ENCODE results near the gene LYZL4.

LYZL4 gene

DNA sequence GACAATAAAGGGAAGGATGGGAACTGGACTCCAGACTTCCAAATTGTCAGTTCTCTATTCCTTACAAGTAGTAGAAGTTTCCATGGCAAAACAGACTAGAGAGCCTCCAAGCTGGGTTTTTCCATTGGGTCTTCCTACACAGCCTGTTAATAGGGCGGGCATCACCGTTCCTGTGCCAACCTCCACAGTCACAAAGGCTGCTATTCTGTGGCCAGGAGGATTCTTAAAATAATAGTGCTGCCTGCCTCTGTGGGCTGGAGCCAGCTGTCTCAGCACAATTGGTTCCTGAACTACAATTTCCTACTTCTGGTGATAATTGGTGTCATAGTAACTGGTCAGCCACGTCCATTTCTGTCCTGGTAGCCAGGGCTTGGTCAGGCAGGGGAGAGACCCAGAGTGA is 38.6 kb downstream of the LYZL4 start:
- H3K4me3 Mint-ChIP-seq = no peak overlapping the region
- peaks cover 1% of the 10 kb centered on the region for H3K36me3 Mint-ChIP-seq
- H3K9me3 Mint-ChIP-seq = peaks cover 5% of the 10 kb centered on the region
- H3K4me1 Mint-ChIP-seq = no peaks in the 10 kb centered on the region
- H3K27me3 Mint-ChIP-seq = peaks cover 13% of the 10 kb centered on the region
- H3K27ac Mint-ChIP-seq = no peak overlapping the region
- ATAC-seq (ENCODE audit: low read depth) = no peak
- DNase-seq (ENCODE audit: low spot score in 2 of 2) = no peak

GRCh38 chr3:42369832-42370231 is 40.6 kb downstream of the LYZL4 start:
- H3K27ac Mint-ChIP-seq = peak overlapping the region; percentile 88
- ATAC-seq (ENCODE audit: low read depth) (no peak), DNase-seq (ENCODE audit: low spot score in 2 of 2) (no peak)
- no peak overlapping the region for H3K4me3 Mint-ChIP-seq
- peaks cover 6% of the 10 kb centered on the region for H3K9me3 Mint-ChIP-seq
- H3K27me3 Mint-ChIP-seq = peaks cover 13% of the 10 kb centered on the region
- no peaks in the 10 kb centered on the region for H3K4me1 Mint-ChIP-seq
- peaks cover 6% of the 10 kb centered on the region for H3K36me3 Mint-ChIP-seq

DNA sequence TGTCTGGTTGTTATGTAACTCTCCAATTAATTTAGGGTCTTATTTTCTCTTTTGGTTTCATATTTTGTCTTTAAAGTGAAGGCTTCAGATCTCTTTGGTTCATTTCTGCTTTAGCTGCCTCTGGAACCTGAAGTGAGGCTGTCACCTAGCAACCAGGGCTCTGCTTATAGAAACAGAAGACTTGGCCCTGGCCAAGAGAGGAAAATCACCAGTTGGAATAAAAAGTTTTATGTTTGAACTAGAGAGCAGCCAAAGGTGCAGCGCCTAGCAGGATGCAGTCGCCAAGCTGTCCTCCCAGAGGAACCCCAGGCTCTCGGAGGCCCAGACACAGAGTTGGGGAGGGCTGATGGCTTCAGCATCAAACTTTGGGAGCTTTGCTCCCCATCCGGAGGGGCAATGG is 41.1 kb downstream of the LYZL4 start:
- ATAC-seq (ENCODE audit: low read depth) (peak; percentile 95), DNase-seq (ENCODE audit: low spot score in 2 of 2) (peak in 1 of 2 donors; percentile 14)
- Mint-ChIP-seq H3K9me3 (peaks cover 7% of the 10 kb centered on the region), H3K4me1 (no peaks in the 10 kb centered on the region), H3K27me3 (peaks cover 13% of the 10 kb centered on the region), H3K27ac (peak overlapping the region; percentile 88), H3K36me3 (peaks cover 6% of the 10 kb centered on the region), H3K4me3 (no peak overlapping the region)

DNA sequence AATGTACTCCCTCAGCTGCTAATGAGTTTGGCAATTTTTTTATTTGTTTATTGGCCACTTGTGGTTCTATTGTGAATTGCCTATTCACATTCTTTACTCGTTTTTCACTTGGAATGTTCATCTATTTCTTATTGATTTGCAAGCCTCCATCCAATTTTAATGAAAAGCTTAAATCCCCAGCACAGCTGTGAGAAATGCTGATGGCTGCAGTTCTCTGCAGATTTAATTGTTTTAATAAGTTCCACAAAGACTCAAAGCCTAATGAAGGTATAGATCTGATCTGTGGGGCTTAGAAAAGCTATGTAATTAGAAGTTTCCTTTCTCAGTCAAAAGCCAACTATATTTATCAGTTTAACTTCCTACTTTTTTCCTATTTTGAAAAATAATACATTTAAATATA is 41.5 kb downstream of the LYZL4 start:
- no peak for ATAC-seq (ENCODE audit: low read depth)
- Mint-ChIP-seq H3K36me3 (peaks cover 6% of the 10 kb centered on the region), H3K27ac (peak overlapping the region; percentile 88), H3K4me3 (no peak overlapping the region), H3K9me3 (peaks cover 7% of the 10 kb centered on the region), H3K27me3 (peaks cover 12% of the 10 kb centered on the region), H3K4me1 (no peaks in the 10 kb centered on the region)
- no peak for DNase-seq (ENCODE audit: low spot score in 2 of 2)

GRCh38 chr3:42367903-42368302 is 42.5 kb downstream of the LYZL4 start:
- peaks cover 12% of the 10 kb centered on the region for H3K27me3 Mint-ChIP-seq
- H3K36me3 Mint-ChIP-seq = peaks cover 6% of the 10 kb centered on the region
- no peak overlapping the region for H3K4me3 Mint-ChIP-seq
- H3K9me3 Mint-ChIP-seq = peaks cover 7% of the 10 kb centered on the region
- no peak overlapping the region for H3K27ac Mint-ChIP-seq
- ATAC-seq (ENCODE audit: low read depth) (no peak), DNase-seq (ENCODE audit: low spot score in 2 of 2) (no peak)
- H3K4me1 Mint-ChIP-seq = no peaks in the 10 kb centered on the region

DNA sequence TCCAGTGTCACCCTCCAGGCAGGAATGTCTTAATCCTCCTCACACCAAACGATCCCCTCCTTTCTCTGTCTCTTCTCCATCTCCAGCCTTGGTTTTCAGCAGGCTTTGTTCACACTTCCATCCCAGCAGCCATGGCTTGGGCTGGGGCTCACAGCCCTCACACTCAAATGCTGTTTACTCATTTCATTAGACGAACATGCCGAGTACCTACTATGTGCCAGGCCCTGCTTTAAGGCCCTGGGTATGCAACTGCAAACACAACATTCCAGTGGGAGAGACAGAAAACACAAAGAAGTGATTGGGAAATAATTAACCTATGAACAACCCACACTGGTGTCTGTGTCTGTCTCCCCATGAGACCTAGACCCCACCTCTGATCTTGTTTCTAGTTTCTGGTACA is 43.9 kb downstream of the LYZL4 start:
- Mint-ChIP-seq H3K27ac (no peak overlapping the region), H3K4me1 (no peaks in the 10 kb centered on the region), H3K36me3 (peaks cover 6% of the 10 kb centered on the region), H3K9me3 (peaks cover 7% of the 10 kb centered on the region), H3K27me3 (peaks cover 10% of the 10 kb centered on the region), H3K4me3 (no peak overlapping the region)
- DNase-seq (ENCODE audit: low spot score in 2 of 2) = no peak
- no peak for ATAC-seq (ENCODE audit: low read depth)

- Mint-ChIP-seq H3K27ac (no peak overlapping the region), H3K9me3 (no peaks in the 10 kb centered on the region), H3K27me3 (peaks cover 15% of the 10 kb centered on the region), H3K36me3 (no peaks in the 10 kb centered on the region), H3K4me1 (no peaks in the 10 kb centered on the region), H3K4me3 (no peak overlapping the region)
- no peak for ATAC-seq (ENCODE audit: low read depth)
- no peak for DNase-seq (ENCODE audit: low spot score in 2 of 2)
Measured at GRCh38 chr3:42357335-42357734, 53.1 kb downstream of the LYZL4 start.

GRCh38 chr3:42355612-42356011 is 54.8 kb downstream of the LYZL4 start:
- DNase-seq (ENCODE audit: low spot score in 2 of 2) (no peak), ATAC-seq (ENCODE audit: low read depth) (no peak)
- Mint-ChIP-seq H3K27ac (no peak overlapping the region), H3K36me3 (no peaks in the 10 kb centered on the region), H3K9me3 (peaks cover 3% of the 10 kb centered on the region), H3K4me3 (no peak overlapping the region), H3K27me3 (peaks cover 15% of the 10 kb centered on the region), H3K4me1 (no peaks in the 10 kb centered on the region)

- H3K4me3 Mint-ChIP-seq = no peak overlapping the region
- peaks cover 17% of the 10 kb centered on the region for H3K27me3 Mint-ChIP-seq
- no peak overlapping the region for H3K27ac Mint-ChIP-seq
- peaks cover 3% of the 10 kb centered on the region for H3K9me3 Mint-ChIP-seq
- no peaks in the 10 kb centered on the region for H3K36me3 Mint-ChIP-seq
- DNase-seq (ENCODE audit: low spot score in 2 of 2) (no peak), ATAC-seq (ENCODE audit: low read depth) (no peak)
- H3K4me1 Mint-ChIP-seq = no peaks in the 10 kb centered on the region
Measured at GRCh38 chr3:42353631-42354030, 56.8 kb downstream of the LYZL4 start.

DNA sequence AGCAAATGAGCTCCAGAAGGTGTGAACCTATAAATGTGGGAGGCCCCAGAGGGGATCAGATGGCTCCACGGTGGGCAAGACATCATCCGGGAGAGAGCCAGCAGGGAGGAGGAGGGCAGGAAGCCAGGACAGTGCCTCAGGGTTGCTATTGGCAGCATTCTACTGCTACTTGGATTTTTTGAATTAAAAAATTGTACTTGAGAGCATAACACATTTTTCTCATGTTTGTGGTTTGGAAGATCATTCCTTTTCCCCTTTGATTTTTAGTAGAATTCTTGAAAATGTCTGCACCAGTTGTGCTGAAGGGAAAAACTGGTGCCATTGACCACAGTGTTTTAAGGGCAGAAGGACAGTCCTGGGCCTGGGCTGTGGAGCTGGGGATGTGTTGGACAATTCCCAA is 59.2 kb downstream of the LYZL4 start:
- Mint-ChIP-seq H3K27ac (no peak overlapping the region), H3K9me3 (peaks cover 3% of the 10 kb centered on the region), H3K36me3 (no peaks in the 10 kb centered on the region), H3K4me3 (no peak overlapping the region), H3K27me3 (peaks cover 12% of the 10 kb centered on the region), H3K4me1 (no peaks in the 10 kb centered on the region)
- DNase-seq (ENCODE audit: low spot score in 2 of 2) (no peak), ATAC-seq (ENCODE audit: low read depth) (no peak)

DNA sequence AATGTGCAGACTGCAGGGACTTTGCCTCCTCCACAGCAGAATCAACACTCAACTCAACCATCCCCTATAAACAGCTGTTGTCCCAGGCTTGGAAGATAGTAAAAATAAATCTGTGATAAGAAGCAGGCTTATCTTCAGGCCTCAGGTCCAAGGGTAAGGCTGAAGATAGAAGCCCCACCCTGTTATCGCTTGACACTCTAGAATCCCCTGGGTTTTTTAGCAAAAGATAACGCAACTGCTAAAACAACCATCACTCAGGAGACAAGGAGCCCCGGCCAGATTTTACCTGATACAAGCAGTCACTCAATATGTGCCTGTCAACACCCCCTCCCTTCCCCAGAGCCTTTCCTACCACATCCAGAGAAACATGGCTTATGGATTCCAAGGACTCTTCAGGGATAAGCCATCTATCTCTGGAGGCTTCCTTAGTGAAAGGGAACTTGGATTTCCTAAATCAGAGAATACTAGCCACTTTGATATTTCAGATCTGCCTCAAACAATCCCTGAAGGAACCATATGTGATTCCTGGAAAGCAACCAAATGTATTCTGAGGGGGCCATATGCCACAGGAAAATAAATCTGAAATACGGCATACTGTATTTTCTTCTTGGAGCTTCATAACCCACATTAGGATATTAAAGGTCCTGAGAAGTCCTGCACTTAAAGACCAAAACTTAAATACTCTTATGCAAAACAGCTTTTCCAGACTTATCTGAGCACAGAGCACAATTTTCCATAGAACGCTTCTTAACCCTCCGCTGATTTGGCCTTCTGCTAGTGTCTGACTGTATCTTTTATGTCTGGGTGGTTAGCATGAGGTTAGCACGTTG is 60.4 kb downstream of the LYZL4 start:
- Mint-ChIP-seq H3K27ac (no peak overlapping the region), H3K9me3 (peaks cover 3% of the 10 kb centered on the region), H3K36me3 (no peaks in the 10 kb centered on the region), H3K27me3 (peaks cover 10% of the 10 kb centered on the region), H3K4me1 (no peaks in the 10 kb centered on the region), H3K4me3 (no peak overlapping the region)
- no peak for DNase-seq (ENCODE audit: low spot score in 2 of 2)
- ATAC-seq (ENCODE audit: low read depth) = no peak

- Mint-ChIP-seq H3K27ac (no peak overlapping the region), H3K4me3 (no peak overlapping the region), H3K9me3 (peaks cover 4% of the 10 kb centered on the region), H3K36me3 (no peaks in the 10 kb centered on the region), H3K4me1 (no peaks in the 10 kb centered on the region), H3K27me3 (peaks cover 7% of the 10 kb centered on the region)
- DNase-seq (ENCODE audit: low spot score in 2 of 2) (no peak), ATAC-seq (ENCODE audit: low read depth) (no peak)
Measured at GRCh38 chr3:42347928-42348327, 62.5 kb downstream of the LYZL4 start.

Measured in memory B cell (primary cell).